Measurements from ENCODE around the gene SCARB1. TPM values are rescaled to one million over a fixed set of nuclear protein-coding genes. Genes with fewer than 3 reads are reported as not detected.

SCARB1 gene
- total RNA-seq, 1 donor from 2014 or later: 12.0 TPM

GRCh38 chr12:124866883-124867400, 3.3 kb upstream of the SCARB1 start:
- ATAC-seq: no peak
- intact Hi-C loops (cut with micrococcal nuclease): no loop called here
- DNase-seq: no peak

- no peak for DNase-seq
- intact Hi-C loops (cut with micrococcal nuclease): no loop called here
- no peak for ATAC-seq
Measured at GRCh38 chr12:124866195-124866882, 2.7 kb upstream of the SCARB1 start.

GRCh38 chr12:124865728-124866127, 2.1 kb upstream of the SCARB1 start:
- ATAC-seq (no peak), DNase-seq (no peak)
- intact Hi-C loops (cut with micrococcal nuclease): no loop called here

- intact Hi-C loops (cut with micrococcal nuclease): no loop called here
- DNase-seq: no peak
- ATAC-seq: no peak
Measured at GRCh38 chr12:124864326-124864752, 675 bp upstream of the SCARB1 start.

GRCh38 chr12:124862768-124863415, 772 bp downstream of the SCARB1 start:
- intact Hi-C loops (cut with micrococcal nuclease): no loop called here
- DNase-seq: no peak

GRCh38 chr12:124861898-124862676, 1.6 kb downstream of the SCARB1 start:
- intact Hi-C loops (cut with micrococcal nuclease): no loop called here
- ATAC-seq: no peak
- DNase-seq: no peak

More at GRCh38 chr12:124862768-124863415, 772 bp downstream of the SCARB1 start:
- ATAC-seq: peak; percentile 25

GRCh38 chr12:124861492-124861891, 2.2 kb downstream of the SCARB1 start:
- DNase-seq: peak; percentile 77
- intact Hi-C loops (cut with micrococcal nuclease): no loop called here
- ATAC-seq: peak; percentile 41

- ATAC-seq (no peak), DNase-seq (no peak)
- intact Hi-C loops (cut with micrococcal nuclease): no loop called here
Measured at GRCh38 chr12:124857921-124858461, 5.7 kb downstream of the SCARB1 start.

- no peak for DNase-seq
- intact Hi-C loops (cut with micrococcal nuclease): no loop called here
- no peak for ATAC-seq
Measured at GRCh38 chr12:124856842-124857178, 6.9 kb downstream of the SCARB1 start.

- DNase-seq (peak; percentile 44), ATAC-seq (peak; percentile 65)
- intact Hi-C loops (cut with micrococcal nuclease): no loop called here
Measured at GRCh38 chr12:124856132-124856841, 7.4 kb downstream of the SCARB1 start.

- ATAC-seq: no peak
- DNase-seq: no peak
- intact Hi-C loops (cut with micrococcal nuclease): no loop called here
Measured at GRCh38 chr12:124855275-124855957, 8.2 kb downstream of the SCARB1 start.

- ATAC-seq: no peak
- DNase-seq: no peak
- intact Hi-C loops (cut with micrococcal nuclease): no loop called here
Measured at GRCh38 chr12:124854637-124855184, 9.0 kb downstream of the SCARB1 start.

- no peak for DNase-seq
- intact Hi-C loops (cut with micrococcal nuclease): no loop called here
- ATAC-seq: no peak
Measured at GRCh38 chr12:124853781-124854636, 9.7 kb downstream of the SCARB1 start.

GRCh38 chr12:124852911-124853427, 10.7 kb downstream of the SCARB1 start:
- ATAC-seq (peak; percentile 19), DNase-seq (no peak)
- intact Hi-C loops (cut with micrococcal nuclease): no loop called here

- intact Hi-C loops (cut with micrococcal nuclease): no loop called here
- ATAC-seq: peak; percentile 58
- peak; percentile 71 for DNase-seq
Measured at GRCh38 chr12:124852329-124852831, 11.3 kb downstream of the SCARB1 start.

GRCh38 chr12:124851342-124851741, 12.3 kb downstream of the SCARB1 start:
- ATAC-seq: no peak
- intact Hi-C loops (cut with micrococcal nuclease): no loop called here
- DNase-seq: no peak

GRCh38 chr12:124849382-124849781, 14.3 kb downstream of the SCARB1 start:
- peak; percentile 55 for DNase-seq
- intact Hi-C loops (cut with micrococcal nuclease): no loop called here
- no peak for ATAC-seq

Measured in left ventricle myocardium superior (tissue), 1 donor.